Fibroblast of lung (primary cell): Measurements from ENCODE around the gene CECR2. TPM values are rescaled to one million over a fixed set of nuclear protein-coding genes. Genes with fewer than 3 reads are reported as not detected.

Experiments
- DNase-seq, 2 donors: peaks; one replicate each; pipeline versions ENCODE4 v3.0.0 to v3.0.0-alpha.2; 2010; ENCODE audit warnings: low read depth in 2 of 2
- H2AFZ ChIP-seq: 2 replicates; pipeline ENCODE4 v1.5.1; 2012; ENCODE audit warnings: low read length, control low read depth, inconsistent platforms
- H3K27ac ChIP-seq: 2 replicates; pipeline ENCODE4 v1.5.1; 2011; ENCODE audit warnings: low read length, control low read depth; ENCODE audit not compliant: insufficient read depth
- H3K27me3 ChIP-seq: 2 replicates; pipeline ENCODE4 v1.5.1; 2011; ENCODE audit warnings: mild to moderate bottlenecking, low read length; ENCODE audit not compliant: control insufficient read depth, insufficient read depth
- H3K36me3 ChIP-seq: 2 replicates; pipeline ENCODE4 v1.5.1; 2011; ENCODE audit warnings: low read length; ENCODE audit not compliant: control insufficient read depth, insufficient read depth
- H3K4me1 ChIP-seq: 2 replicates; pipeline ENCODE4 v1.5.1; 2011; ENCODE audit warnings: low read length; ENCODE audit not compliant: control insufficient read depth, insufficient read depth; ENCODE audit errors: extremely low read depth
- H3K4me2 ChIP-seq: 2 replicates; pipeline ENCODE4 v1.5.1; 2011; ENCODE audit warnings: low read length, control low read depth; ENCODE audit not compliant: insufficient read depth; ENCODE audit errors: extremely low read depth
- H3K4me3 ChIP-seq, 4 experiments: fragments of 200-600 bp in 1 of 4; sonication (generic) in 1 of 4; replicated peaks in 1 of 4; 2 replicates each; pipeline ENCODE4 v1.5.1; 2011 to 2016; ENCODE audit warnings: low read length in 4 of 4, low read depth in 3 of 4, mild to moderate bottlenecking in 3 of 4, control low read depth in 2 of 4, inconsistent platforms in 1 of 4, mixed read lengths in 1 of 4; ENCODE audit not compliant: insufficient read depth in 1 of 4; ENCODE audit errors: control extremely low read depth in 1 of 4
- H3K79me2 ChIP-seq: 2 replicates; pipeline ENCODE4 v1.5.1; 2012; ENCODE audit warnings: mild to moderate bottlenecking, low read length, inconsistent platforms; ENCODE audit not compliant: control insufficient read depth, insufficient read depth
- H3K9ac ChIP-seq: 2 replicates; pipeline ENCODE4 v1.5.1; 2011; ENCODE audit warnings: mild to moderate bottlenecking, low read length, control low read depth; ENCODE audit not compliant: insufficient read depth
- H3K9me3 ChIP-seq: 2 replicates; pipeline ENCODE4 v1.5.1; 2012; ENCODE audit warnings: low read depth, low read length; ENCODE audit not compliant: control insufficient read depth, insufficient read depth
- H4K20me1 ChIP-seq: 2 replicates; pipeline ENCODE4 v1.5.1; 2011; ENCODE audit warnings: low read length; ENCODE audit not compliant: control insufficient read depth, insufficient read depth; ENCODE audit errors: extremely low read depth
- EZH2 ChIP-seq: IDR thresholded peaks from 2 replicates; pipeline ENCODE4 v1.5.1; 2012; ENCODE audit warnings: low read length, control low read depth, mild to moderate bottlenecking; ENCODE audit errors: missing control alignments
- polyA plus RNA-seq, 2 donors: library from polyadenylated mRNA; depleted of rRNA in 1 of 2; stranded (reverse) in 1 of 2; unstranded in 1 of 2; fragments of >200 nt; gene quantifications; 2 replicates each; pipeline ENCODE4 v1.2.1, GENCODE V29; 2011 to 2012; ENCODE audit warnings: missing spikeins in 1 of 2
- total RNA-seq: library from RNA; depleted of rRNA; stranded (reverse); fragments of >200 nt; gene quantifications from 2 replicates; pipeline ENCODE4 v1.2.1, GENCODE V29; 2014
- TF ChIP-seq, protein P1 (sequence below), 2 donors: IDR thresholded peaks in 1 of 2; conservative IDR thresholded peaks in 1 of 2; 1 replicate in 1 of 2; 2 replicates in 1 of 2; pipeline ENCODE4 v1.5.1; 2011 to 2012; ENCODE audit warnings: low read length in 2 of 2, control low read depth in 1 of 2, inconsistent platforms in 1 of 2, low read depth in 1 of 2, mild to moderate bottlenecking in 1 of 2

Gene CECR2
- total and polyA plus RNA-seq, 2 donors (not counting 1 experiment from before 2014, with no cell fraction given) = under 0.01 to 0.09 TPM

GRCh38 chr22:17523925-17524324 is 154.7 kb downstream of the CECR2 start:
- no peak overlapping the region for H2AFZ ChIP-seq
- no peaks in the 10 kb centered on the region for H3K4me1 ChIP-seq
- H3K4me2 ChIP-seq = no peak overlapping the region
- H3K9me3 ChIP-seq = no peaks in the 10 kb centered on the region
- no peaks in the 10 kb centered on the region for H4K20me1 ChIP-seq
- no peak for TF ChIP-seq EZH2
- TF ChIP-seq, protein P1, sequence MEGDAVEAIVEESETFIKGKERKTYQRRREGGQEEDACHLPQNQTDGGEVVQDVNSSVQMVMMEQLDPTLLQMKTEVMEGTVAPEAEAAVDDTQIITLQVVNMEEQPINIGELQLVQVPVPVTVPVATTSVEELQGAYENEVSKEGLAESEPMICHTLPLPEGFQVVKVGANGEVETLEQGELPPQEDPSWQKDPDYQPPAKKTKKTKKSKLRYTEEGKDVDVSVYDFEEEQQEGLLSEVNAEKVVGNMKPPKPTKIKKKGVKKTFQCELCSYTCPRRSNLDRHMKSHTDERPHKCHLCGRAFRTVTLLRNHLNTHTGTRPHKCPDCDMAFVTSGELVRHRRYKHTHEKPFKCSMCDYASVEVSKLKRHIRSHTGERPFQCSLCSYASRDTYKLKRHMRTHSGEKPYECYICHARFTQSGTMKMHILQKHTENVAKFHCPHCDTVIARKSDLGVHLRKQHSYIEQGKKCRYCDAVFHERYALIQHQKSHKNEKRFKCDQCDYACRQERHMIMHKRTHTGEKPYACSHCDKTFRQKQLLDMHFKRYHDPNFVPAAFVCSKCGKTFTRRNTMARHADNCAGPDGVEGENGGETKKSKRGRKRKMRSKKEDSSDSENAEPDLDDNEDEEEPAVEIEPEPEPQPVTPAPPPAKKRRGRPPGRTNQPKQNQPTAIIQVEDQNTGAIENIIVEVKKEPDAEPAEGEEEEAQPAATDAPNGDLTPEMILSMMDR (conservative IDR thresholded peaks at IDR 0.05 in 1 of 2, IDR thresholded peaks at IDR 0.05 in 1 of 2; ENCODE audit: low read depth in 1 of 2, low read length in 2 of 2) = no peak
- H3K9ac ChIP-seq = no peak overlapping the region
- H3K36me3 ChIP-seq = no peaks in the 10 kb centered on the region
- H3K27me3 ChIP-seq = no peaks in the 10 kb centered on the region
- no peaks in the 10 kb centered on the region for H3K79me2 ChIP-seq
- no peak overlapping the region for H3K4me3 ChIP-seq
- DNase-seq = no peak
- no peak overlapping the region for H3K27ac ChIP-seq

DNA sequence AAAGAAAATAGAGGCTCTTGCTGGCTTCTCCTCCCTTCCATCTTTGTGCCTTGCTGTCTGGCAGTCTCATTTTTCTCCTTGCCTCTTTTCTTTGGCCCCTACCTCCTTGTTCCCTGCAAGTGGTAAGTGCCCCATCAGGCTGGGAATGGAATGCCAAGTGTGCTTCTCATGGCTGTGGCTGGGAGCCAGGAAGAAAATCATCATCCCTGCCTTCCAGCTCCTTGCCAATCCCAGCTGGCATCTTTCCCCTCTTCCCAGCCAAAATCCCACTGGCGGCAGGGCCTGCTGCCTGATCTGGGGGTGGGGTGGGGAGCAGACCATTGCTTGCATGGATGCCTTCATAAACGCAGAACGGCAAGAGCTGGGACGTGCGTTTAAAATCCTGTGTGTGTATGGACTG is 167.0 kb downstream of the CECR2 start:
- Histone ChIP-seq H3K9ac (no peak overlapping the region), H3K9me3 (no peaks in the 10 kb centered on the region), H3K27me3 (no peaks in the 10 kb centered on the region), H3K4me1 (no peaks in the 10 kb centered on the region), H3K4me3 (no peak overlapping the region), H3K4me2 (no peak overlapping the region), H3K27ac (no peak overlapping the region), H3K79me2 (no peaks in the 10 kb centered on the region), H3K36me3 (no peaks in the 10 kb centered on the region), H2AFZ (no peak overlapping the region), H4K20me1 (no peaks in the 10 kb centered on the region)
- peak in 1 of 2 donors; percentile 37 for DNase-seq
- TF ChIP-seq, protein P1 (conservative IDR thresholded peaks at IDR 0.05 in 1 of 2, IDR thresholded peaks at IDR 0.05 in 1 of 2; ENCODE audit: low read depth in 1 of 2, low read length in 2 of 2) = no peak
- no peak for TF ChIP-seq EZH2

- Histone ChIP-seq H3K27me3 (no peaks in the 10 kb centered on the region), H3K9ac (no peak overlapping the region), H3K9me3 (no peaks in the 10 kb centered on the region), H3K27ac (no peak overlapping the region), H3K4me2 (no peak overlapping the region), H3K4me1 (no peaks in the 10 kb centered on the region), H3K4me3 (no peak overlapping the region), H3K79me2 (no peaks in the 10 kb centered on the region), H2AFZ (no peak overlapping the region), H4K20me1 (no peaks in the 10 kb centered on the region), H3K36me3 (no peaks in the 10 kb centered on the region)
- DNase-seq = no peak
- TF ChIP-seq, protein P1 (conservative IDR thresholded peaks at IDR 0.05 in 1 of 2, IDR thresholded peaks at IDR 0.05 in 1 of 2; ENCODE audit: low read depth in 1 of 2, low read length in 2 of 2) = no peak
- no peak for TF ChIP-seq EZH2
Measured at GRCh38 chr22:17537155-17537554, 167.9 kb downstream of the CECR2 start.
